ENCODE measurements around the gene ALOX12. TPM values are rescaled to one million over a fixed set of nuclear protein-coding genes. Genes with fewer than 3 reads are reported as not detected.
A peak's percentile ranks its signal among the peaks of the same experiment; 100 is the strongest.
"Not testable (repeated sequence)": the region's sequence is repeated elsewhere in the genome, so short reads cannot be mapped to it uniquely, and the experiment has no call there.

Gene ALOX12
- total RNA-seq, 1 donor from 2014 or later, result 0.21 TPM

DNA sequence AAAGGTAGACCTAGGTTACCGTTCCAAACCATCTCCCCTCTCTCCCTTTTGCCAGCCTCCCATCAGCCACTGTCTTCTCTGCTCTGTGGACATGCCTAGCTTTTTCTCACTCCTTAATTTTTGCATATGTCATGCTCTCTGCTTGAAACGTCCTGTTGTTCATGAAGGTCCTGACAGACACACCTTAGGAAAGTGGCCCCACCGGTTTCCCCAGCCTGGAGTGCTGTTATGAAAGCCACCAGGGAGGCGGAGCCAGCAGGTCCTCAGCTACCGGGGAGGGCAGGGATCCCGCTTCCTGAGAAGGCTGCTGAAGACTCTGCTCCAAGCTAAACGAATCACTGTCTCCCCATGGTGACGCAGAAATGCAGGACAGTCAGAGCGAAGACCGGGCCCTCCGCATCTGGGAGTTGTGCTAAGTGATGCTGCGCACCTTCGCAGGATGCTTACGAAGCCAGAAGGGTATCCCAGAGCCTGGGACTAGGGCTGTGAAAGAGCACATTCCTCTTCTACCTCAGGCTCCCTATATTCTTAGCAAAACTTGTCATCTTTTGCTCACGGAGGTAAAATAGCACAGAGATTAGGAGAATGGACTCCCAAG is 50.4 kb downstream of the ALOX12 start:
- peaks cover 31% of the 10 kb centered on the region for H3K4me1 ChIP-seq
- H3K9me3 ChIP-seq (ENCODE audit: low read depth), result no peaks in the 10 kb centered on the region
- H3K9me3 Mint-ChIP-seq, result no peaks in the 10 kb centered on the region
- peak overlapping the region; percentile 91 for H3K4me2 ChIP-seq
- H3K27ac Mint-ChIP-seq, result no peak overlapping the region
- peaks cover 69% of the 10 kb centered on the region for H3K27me3 ChIP-seq
- no peak overlapping the region for H3K27ac ChIP-seq
- DNase-seq (ENCODE audit: low spot score), result peak; percentile 54
- peak overlapping the region; percentile 80 for H2AFZ ChIP-seq (replicated peaks)
- TF ChIP-seq, protein P1, sequence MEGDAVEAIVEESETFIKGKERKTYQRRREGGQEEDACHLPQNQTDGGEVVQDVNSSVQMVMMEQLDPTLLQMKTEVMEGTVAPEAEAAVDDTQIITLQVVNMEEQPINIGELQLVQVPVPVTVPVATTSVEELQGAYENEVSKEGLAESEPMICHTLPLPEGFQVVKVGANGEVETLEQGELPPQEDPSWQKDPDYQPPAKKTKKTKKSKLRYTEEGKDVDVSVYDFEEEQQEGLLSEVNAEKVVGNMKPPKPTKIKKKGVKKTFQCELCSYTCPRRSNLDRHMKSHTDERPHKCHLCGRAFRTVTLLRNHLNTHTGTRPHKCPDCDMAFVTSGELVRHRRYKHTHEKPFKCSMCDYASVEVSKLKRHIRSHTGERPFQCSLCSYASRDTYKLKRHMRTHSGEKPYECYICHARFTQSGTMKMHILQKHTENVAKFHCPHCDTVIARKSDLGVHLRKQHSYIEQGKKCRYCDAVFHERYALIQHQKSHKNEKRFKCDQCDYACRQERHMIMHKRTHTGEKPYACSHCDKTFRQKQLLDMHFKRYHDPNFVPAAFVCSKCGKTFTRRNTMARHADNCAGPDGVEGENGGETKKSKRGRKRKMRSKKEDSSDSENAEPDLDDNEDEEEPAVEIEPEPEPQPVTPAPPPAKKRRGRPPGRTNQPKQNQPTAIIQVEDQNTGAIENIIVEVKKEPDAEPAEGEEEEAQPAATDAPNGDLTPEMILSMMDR (IDR thresholded peaks at IDR 0.05), result no peak
- peak; percentile 20 for TF ChIP-seq EZH2 (IDR thresholded peaks at IDR 0.05)
- no peak for TF ChIP-seq EZH2phosphoT487 (IDR thresholded peaks at IDR 0.05)
- H3K27me3 Mint-ChIP-seq (ENCODE audit: insufficient read depth, low read depth), result peaks cover 33% of the 10 kb centered on the region
- H3K4me3 ChIP-seq, result peak overlapping the region; percentile 50
- peak overlapping the region; percentile 82 for H3K4me3 Mint-ChIP-seq
- no peak overlapping the region for H3K9ac ChIP-seq
- H3K36me3 Mint-ChIP-seq, result no peaks in the 10 kb centered on the region
- no peaks in the 10 kb centered on the region for H3K79me2 ChIP-seq (ENCODE audit: low read depth)
- no peaks in the 10 kb centered on the region for H3K36me3 ChIP-seq
- H3K4me1 Mint-ChIP-seq, result peaks cover 39% of the 10 kb centered on the region
- H4K20me1 ChIP-seq (ENCODE audit: low read depth), result peaks cover 25% of the 10 kb centered on the region
- peaks cover 24% of the 10 kb centered on the region for H3F3A ChIP-seq (ENCODE audit: low read depth)

GRCh38 chr17:7046725-7047397 is 51.0 kb downstream of the ALOX12 start:
- not testable (repeated sequence) for H3K9ac ChIP-seq
- peak overlapping the region; percentile 91 for H3K4me2 ChIP-seq
- peaks cover 33% of the 10 kb centered on the region for H3K27me3 Mint-ChIP-seq (ENCODE audit: insufficient read depth, low read depth)

DNA sequence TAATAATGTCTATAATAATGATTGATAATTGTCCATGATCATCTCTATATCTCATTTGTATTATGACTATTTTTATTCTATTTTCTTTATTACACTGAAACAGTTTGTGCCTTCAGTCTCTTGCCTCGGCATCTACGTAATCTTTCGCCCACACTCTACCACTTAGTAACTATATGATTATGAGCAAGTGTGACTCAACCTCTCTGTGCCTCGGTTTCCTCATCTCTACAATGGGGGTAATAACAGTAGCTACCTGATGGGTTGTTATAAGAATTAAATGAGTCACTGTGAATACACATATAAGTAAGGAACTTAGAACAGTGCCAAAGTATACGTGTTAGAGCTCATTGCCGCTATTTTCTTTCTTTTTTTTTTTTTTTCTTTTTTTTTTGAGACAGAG is 51.7 kb downstream of the ALOX12 start:
- no peak overlapping the region for H3K9ac ChIP-seq
- no peak overlapping the region for H3K27ac ChIP-seq
- H4K20me1 ChIP-seq (ENCODE audit: low read depth), result peaks cover 13% of the 10 kb centered on the region
- peaks cover 56% of the 10 kb centered on the region for H3K27me3 ChIP-seq
- TF ChIP-seq EZH2phosphoT487 (IDR thresholded peaks at IDR 0.05) (no peak), EZH2 (IDR thresholded peaks at IDR 0.05) (no peak)
- TF ChIP-seq, protein P1 (IDR thresholded peaks at IDR 0.05), result no peak
- no peaks in the 10 kb centered on the region for H3K36me3 ChIP-seq
- Mint-ChIP-seq H3K9me3 (no peaks in the 10 kb centered on the region), H3K4me1 (peaks cover 31% of the 10 kb centered on the region), H3K36me3 (no peaks in the 10 kb centered on the region), H3K27ac (no peak overlapping the region), H3K27me3 (ENCODE audit: insufficient read depth, low read depth) (peaks cover 33% of the 10 kb centered on the region), H3K4me3 (no peak overlapping the region)
- no peaks in the 10 kb centered on the region for H3K79me2 ChIP-seq (ENCODE audit: low read depth)
- H3K9me3 ChIP-seq (ENCODE audit: low read depth), result no peaks in the 10 kb centered on the region
- DNase-seq (ENCODE audit: low spot score), result no peak
- H3F3A ChIP-seq (ENCODE audit: low read depth), result peaks cover 15% of the 10 kb centered on the region
- no peak overlapping the region for H3K4me2 ChIP-seq
- H3K4me1 ChIP-seq, result peaks cover 21% of the 10 kb centered on the region
- H2AFZ ChIP-seq (replicated peaks), result no peak overlapping the region
- H3K4me3 ChIP-seq, result no peak overlapping the region

More at GRCh38 chr17:7046725-7047397, 51.0 kb downstream of the ALOX12 start:
- H3K4me1 Mint-ChIP-seq, result peaks cover 33% of the 10 kb centered on the region
- Histone ChIP-seq H4K20me1 (ENCODE audit: low read depth) (peaks cover 19% of the 10 kb centered on the region), H3K27me3 (peaks cover 63% of the 10 kb centered on the region), H2AFZ (replicated peaks) (peak overlapping the region; percentile 80), H3F3A (ENCODE audit: low read depth) (peaks cover 17% of the 10 kb centered on the region), H3K4me1 (peaks cover 27% of the 10 kb centered on the region), H3K4me3 (peak overlapping the region; percentile 50)
- not testable (repeated sequence) for H3K79me2 ChIP-seq (ENCODE audit: low read depth); H3K27ac ChIP-seq; H3K36me3 ChIP-seq; H3K9me3 ChIP-seq (ENCODE audit: low read depth); H3K36me3 Mint-ChIP-seq; H3K9me3 Mint-ChIP-seq
- H3K4me3 Mint-ChIP-seq, result peak overlapping the region; percentile 82
- peak; percentile 60 for DNase-seq (ENCODE audit: low spot score)
- H3K27ac Mint-ChIP-seq, result peak overlapping the region; percentile 10

GRCh38 chr17:7048968-7049367 is 53.1 kb downstream of the ALOX12 start:
- H3K36me3 ChIP-seq, result no peaks in the 10 kb centered on the region
- H2AFZ ChIP-seq (replicated peaks), result no peak overlapping the region
- no peak overlapping the region for H3K4me3 ChIP-seq
- peaks cover 41% of the 10 kb centered on the region for H3K27me3 ChIP-seq
- H3K9ac ChIP-seq, result no peak overlapping the region
- H3K4me1 Mint-ChIP-seq, result peaks cover 34% of the 10 kb centered on the region
- H3K27ac ChIP-seq, result no peak overlapping the region
- no peak overlapping the region for H3K27ac Mint-ChIP-seq
- H3K27me3 Mint-ChIP-seq (ENCODE audit: insufficient read depth, low read depth), result peaks cover 28% of the 10 kb centered on the region
- H3K36me3 Mint-ChIP-seq, result no peaks in the 10 kb centered on the region
- H3F3A ChIP-seq (ENCODE audit: low read depth), result peaks cover 7% of the 10 kb centered on the region
- TF ChIP-seq EZH2 (IDR thresholded peaks at IDR 0.05), result no peak
- TF ChIP-seq, protein P1 (IDR thresholded peaks at IDR 0.05), result no peak
- no peak for TF ChIP-seq EZH2phosphoT487 (IDR thresholded peaks at IDR 0.05)
- H3K9me3 ChIP-seq (ENCODE audit: low read depth), result no peaks in the 10 kb centered on the region
- peaks cover 2% of the 10 kb centered on the region for H4K20me1 ChIP-seq (ENCODE audit: low read depth)
- DNase-seq (ENCODE audit: low spot score), result no peak
- no peak overlapping the region for H3K4me2 ChIP-seq
- no peak overlapping the region for H3K4me3 Mint-ChIP-seq
- H3K4me1 ChIP-seq, result peaks cover 12% of the 10 kb centered on the region
- H3K9me3 Mint-ChIP-seq, result no peaks in the 10 kb centered on the region
- H3K79me2 ChIP-seq (ENCODE audit: low read depth), result no peaks in the 10 kb centered on the region

- not testable (repeated sequence) for DNase-seq (ENCODE audit: low spot score); H3K27ac Mint-ChIP-seq; H4K20me1 ChIP-seq (ENCODE audit: low read depth); H3K4me2 ChIP-seq; H2AFZ ChIP-seq (replicated peaks); H3K27ac ChIP-seq; H3K9me3 Mint-ChIP-seq; H3K36me3 ChIP-seq; H3K4me3 Mint-ChIP-seq; H3K9me3 ChIP-seq (ENCODE audit: low read depth); H3F3A ChIP-seq (ENCODE audit: low read depth); H3K9ac ChIP-seq; H3K4me3 ChIP-seq; H3K36me3 Mint-ChIP-seq; H3K79me2 ChIP-seq (ENCODE audit: low read depth)
- Mint-ChIP-seq H3K27me3 (ENCODE audit: insufficient read depth, low read depth) (peaks cover 16% of the 10 kb centered on the region), H3K4me1 (peaks cover 36% of the 10 kb centered on the region)
- Histone ChIP-seq H3K27me3 (peaks cover 25% of the 10 kb centered on the region), H3K4me1 (peaks cover 11% of the 10 kb centered on the region)
Measured at GRCh38 chr17:7050583-7050982, 54.7 kb downstream of the ALOX12 start.
